Left renal pelvis (tissue), 4 donors: ENCODE results near the gene C1QL3. TPM values are rescaled to one million over a fixed set of nuclear protein-coding genes. Genes with fewer than 3 reads are reported as not detected.

ENCODE experiments used
- DNase-seq, 4 donors: peaks; one replicate each; pipeline ENCODE4 v3.0.0-alpha.2; 2013; ENCODE audit warnings: low read depth in 4 of 4, low spot score in 3 of 4
- polyA plus RNA-seq, 4 donors: library from polyadenylated mRNA; unstranded; fragments of 120-200 nt; gene quantifications; one replicate each; pipeline ENCODE4 v1.2.1, GENCODE V29; 2013; ENCODE audit not compliant: insufficient read length in 4 of 4

The C1QL3 gene
- polyA plus RNA-seq, 4 donors, result 0.12 to 2.9 (median 1.8) TPM

DNA sequence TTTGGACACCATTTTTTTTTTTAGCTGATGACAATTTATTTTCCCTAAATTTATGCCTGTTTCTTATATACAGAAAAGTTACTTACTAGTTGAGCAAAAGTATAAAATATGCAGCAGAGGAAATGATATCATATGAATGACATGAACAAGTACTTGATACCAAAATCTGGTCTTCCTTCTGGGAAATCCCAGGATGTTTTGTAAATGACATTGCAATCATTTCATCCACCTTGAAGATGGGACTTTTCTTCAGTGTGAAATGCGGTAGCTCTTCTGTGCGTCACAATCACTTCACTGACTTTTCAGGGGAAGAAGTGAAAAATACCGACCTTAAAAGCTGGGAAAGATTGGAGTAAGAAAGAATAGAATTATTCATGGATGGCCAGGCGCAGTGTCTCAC lies 23.8 kb downstream of the C1QL3 start:
- no peak for DNase-seq

DNA sequence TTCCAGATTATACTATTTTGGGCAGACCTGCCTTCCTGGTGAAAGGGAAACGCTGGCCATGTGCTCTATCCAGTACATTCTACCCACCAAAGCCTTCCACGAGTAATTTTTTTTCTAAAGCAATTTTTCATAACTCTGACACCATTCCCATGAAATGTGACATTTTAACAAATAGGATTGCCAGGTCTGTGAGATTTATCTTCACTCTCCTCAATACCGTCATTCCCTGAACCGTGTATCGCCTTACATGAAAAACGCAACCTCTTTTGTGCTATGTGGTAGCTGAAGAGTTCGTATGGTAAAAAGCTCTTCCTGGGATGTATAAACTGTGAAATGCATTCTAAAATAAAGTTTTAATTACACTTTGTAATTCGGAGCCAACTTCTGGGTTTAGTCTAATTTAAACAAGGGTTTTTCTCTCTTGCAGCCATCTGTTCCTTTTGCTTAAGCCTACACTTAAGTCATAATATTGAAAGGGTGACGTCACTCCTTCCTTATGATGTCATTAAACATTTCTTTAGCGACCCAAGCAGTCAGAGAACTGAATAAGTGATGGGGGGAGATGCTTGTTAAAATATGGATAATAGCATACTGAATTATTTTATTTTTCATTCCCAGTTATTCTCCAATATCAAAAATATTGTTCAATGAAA lies 27.7 kb downstream of the C1QL3 start:
- DNase-seq, result no peak

DNA sequence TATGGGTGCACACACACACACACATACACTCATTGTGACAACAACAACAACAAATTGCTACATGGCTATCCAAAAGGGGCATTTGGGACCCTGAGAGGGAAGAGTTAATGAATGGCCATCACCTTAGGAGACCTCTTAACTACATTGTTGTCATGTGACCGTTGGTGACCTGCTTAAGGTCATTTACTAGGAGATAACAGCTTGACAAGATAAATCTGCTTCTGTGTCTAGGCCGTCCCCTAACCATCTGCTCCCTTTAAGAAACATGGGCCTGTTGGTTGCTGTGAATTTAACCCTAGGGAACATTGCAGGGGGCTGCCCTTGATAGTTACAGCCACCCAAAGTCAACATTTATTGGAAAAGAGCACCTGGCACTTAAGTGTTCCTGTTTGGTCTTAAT lies 29.7 kb downstream of the C1QL3 start:
- DNase-seq, result no peak

GRCh38 chr10:16490511-16490910 lies 31.2 kb downstream of the C1QL3 start:
- no peak for DNase-seq

DNA sequence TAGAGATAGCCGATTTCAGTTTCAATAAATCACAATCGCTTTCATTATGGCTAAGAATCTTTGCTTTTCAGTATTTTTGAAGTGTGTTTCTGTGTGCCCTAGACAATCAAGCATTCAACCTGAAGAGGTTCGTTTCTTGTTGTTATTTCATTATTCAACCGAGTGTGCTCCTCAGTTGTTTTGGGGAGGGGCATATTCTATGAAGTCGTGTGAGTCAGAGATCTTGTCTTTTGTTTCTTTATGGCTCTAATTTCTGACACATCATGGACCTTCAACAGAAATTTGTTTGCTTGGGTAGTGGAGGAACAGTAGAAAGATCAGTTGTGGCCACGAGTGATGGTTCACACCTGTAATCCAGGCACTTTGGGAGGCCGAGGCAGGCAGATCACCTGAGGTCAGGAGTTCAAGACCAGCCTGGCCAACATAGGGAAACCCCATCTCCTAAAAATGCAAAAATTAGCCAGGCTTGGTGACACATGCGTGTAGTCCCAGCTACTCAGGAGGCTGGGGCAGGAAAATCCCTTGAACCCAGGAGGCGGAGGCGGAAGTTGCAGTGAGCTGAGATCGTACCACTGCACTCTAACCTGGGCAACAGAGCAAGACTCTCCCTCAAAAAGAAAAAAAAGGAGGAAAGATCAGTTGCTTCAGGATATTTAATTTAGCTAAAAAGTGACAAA lies 38.3 kb downstream of the C1QL3 start:
- no peak for DNase-seq

- DNase-seq, result peak in 1 of 4 donors; percentile 3
Measured at GRCh38 chr10:16481052-16481728, 40.5 kb downstream of the C1QL3 start.

GRCh38 chr10:16478801-16479200 lies 42.9 kb downstream of the C1QL3 start:
- DNase-seq, result no peak

DNA sequence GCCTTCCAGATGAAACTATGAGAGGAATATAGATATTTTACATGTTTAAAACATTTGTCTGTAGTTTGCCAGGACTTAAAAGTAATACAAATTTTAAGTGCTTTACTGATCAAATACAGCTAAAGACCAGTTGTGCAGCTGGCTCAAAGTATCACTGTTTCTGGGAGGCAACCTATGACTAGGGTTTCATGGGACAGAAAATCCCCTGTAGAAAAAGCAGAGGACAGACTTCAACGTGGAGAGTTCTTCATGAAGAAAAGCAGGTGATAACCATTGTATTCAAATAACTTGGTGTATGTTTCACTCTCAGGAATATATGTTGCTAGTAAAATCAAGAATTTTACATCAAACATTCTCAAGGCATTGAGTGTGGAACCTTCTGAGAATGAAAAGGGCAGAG lies 43.9 kb downstream of the C1QL3 start:
- no peak for DNase-seq

- DNase-seq, result no peak
Measured at GRCh38 chr10:16472828-16473227, 48.9 kb downstream of the C1QL3 start.

GRCh38 chr10:16470747-16471146 lies 50.9 kb downstream of the C1QL3 start:
- DNase-seq, result no peak

DNA sequence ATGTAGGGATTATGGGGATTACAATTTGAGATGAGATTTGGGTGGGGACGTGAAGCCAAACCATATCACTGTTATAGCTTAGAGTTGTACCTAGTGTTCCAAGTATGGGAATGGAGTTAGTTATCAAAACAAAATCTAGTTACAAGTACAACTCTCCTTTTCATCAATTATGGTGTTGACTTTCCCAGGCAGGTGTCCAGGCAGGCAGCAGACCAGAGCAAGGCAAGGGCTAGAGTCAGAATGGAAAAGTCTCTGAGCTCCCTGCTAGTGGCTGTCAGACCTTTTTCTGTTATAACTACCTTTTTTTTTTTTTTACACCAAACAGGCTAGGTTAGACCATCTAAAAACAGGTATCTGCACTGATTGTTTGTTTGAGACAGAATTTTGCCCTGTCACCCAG lies 55.7 kb downstream of the C1QL3 start:
- DNase-seq, result no peak

Other genes starting within 250 kb of the C1QL3 start
- gene PTER, start 84.9 kb downstream of the C1QL3 start, polyA plus RNA-seq, result 10 to 100 TPM in 3 of 4 donors, 1 to 10 TPM in 1; 3.6 to 23.6 (median 18.5) TPM